GM10248 (cell line): Measurements from ENCODE around the gene MED26.

Source experiments
- CTCF ChIA-PET: fragments of 300-600 bp; sonication (Branson Sonifier 250); formaldehyde crosslinking; extraction: SDS; loops from one replicate; lab custom pipeline; 2021; ENCODE audit warnings: antibody characterized with exemption; lab: Yijun Ruan, JAX
- POLR2A ChIA-PET: fragments of 350-650 bp; sonication (Branson Sonifier 250); formaldehyde crosslinking; extraction: SDS; loops from one replicate; lab custom pipeline; 2020; ENCODE audit warnings: antibody characterized with exemption; lab: Yijun Ruan, JAX
- DNase-seq: peaks from one replicate; pipeline ENCODE4 v3.0.0; 2012; ENCODE audit errors: extremely low spot score
- CTCF ChIP-seq: IDR thresholded peaks from 2 replicates; pipeline ENCODE4 v1.5.1; 2012; ENCODE audit warnings: mild to moderate bottlenecking, low read depth; ENCODE audit errors: extremely low read depth, missing control alignments, control extremely low read depth

Gene MED26

GRCh38 chr19:16599655-16600346 is 28.2 kb downstream of the MED26 start:
- ChIA-PET CTCF (interaction anchor here (0.7 to 1.9 kb wide), 3 partner anchors 11 to 19 kb away, joined by 3 to 5 read pairs (median 3); no protein-coding TSS in a partner anchor), POLR2A (interaction anchor here (0.6 to 1.3 kb wide), 2 partner anchors 15 to 113 kb away, joined by 3 read pairs; no protein-coding TSS in a partner anchor)
- no peak for DNase-seq
- TF ChIP-seq CTCF = no peak

- TF ChIP-seq CTCF = no peak
- no peak for DNase-seq
- ChIA-PET POLR2A (interaction anchor here (0.6 to 1.3 kb wide), 2 partner anchors 14 to 403 kb away, joined by 3 to 4 read pairs; no protein-coding TSS in a partner anchor), CTCF (interaction anchor here (0.7 kb wide), 1 partner anchor 10 kb away, joined by 3 read pairs; no protein-coding TSS in a partner anchor)
These were observed 29.2 kb downstream of the MED26 start for GRCh38 chr19:16598848-16599247.

GRCh38 chr19:16596399-16596798 is 31.6 kb downstream of the MED26 start:
- TF ChIP-seq CTCF = no peak
- ChIA-PET CTCF (no interaction called here), POLR2A (no interaction called here)
- no peak for DNase-seq

- ChIA-PET CTCF (no interaction called here), POLR2A (no interaction called here)
- DNase-seq = no peak
- TF ChIP-seq CTCF = no peak
These were observed 32.9 kb downstream of the MED26 start for GRCh38 chr19:16595097-16595496.

GRCh38 chr19:16594681-16595091 is 33.3 kb downstream of the MED26 start:
- POLR2A ChIA-PET = no interaction called here
- CTCF ChIA-PET = interaction anchor here (1.8 kb wide), 1 partner anchor 10 kb away, joined by 7 read pairs; no protein-coding TSS in a partner anchor

More at GRCh38 chr19:16594681-16595091, 33.3 kb downstream of the MED26 start:
- TF ChIP-seq CTCF = no peak
- DNase-seq = no peak
